Stimulated activated CD8-positive, alpha-beta memory T cell treated with anti-CD3 and anti-CD28 coated beads, Interleukin-12 subunit alpha, Interleukin-12 subunit beta, amount 100 ng/mL, for 24 hours (primary cell): ENCODE results near the gene RDH12.
A peak's percentile ranks its signal among the peaks of the same experiment; 100 is the strongest.
"Not testable (repeated sequence)": the region's sequence is repeated elsewhere in the genome, so short reads cannot be mapped to it uniquely, and the experiment has no call there.

Experiments
- DNase-seq: peaks from one replicate; pipeline ENCODE4 v3.0.0-alpha.2; 2020; ENCODE audit errors: extremely low read depth

The RDH12 gene

DNA sequence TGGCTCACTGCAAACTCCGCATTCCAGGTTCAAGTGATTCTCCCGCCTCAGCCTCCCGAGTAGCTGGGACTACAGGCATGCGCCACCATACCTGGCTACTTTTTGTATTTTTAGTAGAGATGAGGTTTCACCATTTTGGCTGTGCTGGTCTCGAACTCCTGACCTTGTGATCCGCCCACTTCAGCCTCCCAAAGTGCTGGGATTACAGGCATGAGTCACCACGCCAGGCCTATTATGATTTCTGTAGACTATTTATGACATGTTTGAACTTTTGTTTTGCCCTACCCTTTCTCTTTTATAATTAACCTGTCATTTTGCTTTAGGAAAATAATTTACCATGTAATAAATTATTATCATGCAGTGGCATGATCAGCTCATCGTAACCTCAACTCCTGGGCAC, at the start of gene RDH12:
Gene RDH12 (plus strand): TSS at position 395 of the 400 bp plus-strand sequence. CDS start 20,757 bp downstream, outside the sequence.
- DNase-seq: not testable (repeated sequence)

DNA sequence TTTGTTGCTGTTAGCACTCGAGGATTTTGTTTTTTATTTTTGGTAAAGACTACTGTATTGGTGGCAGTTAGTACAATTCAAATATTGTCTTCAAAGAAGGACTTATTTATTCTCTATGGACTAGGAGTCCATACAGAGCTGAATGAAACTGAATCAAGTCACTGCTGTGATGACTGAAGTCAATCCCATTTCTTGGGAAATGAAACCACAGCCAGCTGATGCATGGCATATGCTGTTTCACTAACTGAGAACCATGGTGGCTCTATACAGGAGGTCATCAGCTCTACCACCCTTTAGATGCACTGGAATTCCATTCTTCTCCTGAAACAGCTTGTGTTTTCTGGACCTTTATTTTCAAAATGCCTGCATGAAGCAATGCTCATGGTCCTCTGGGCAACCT, 49.5 kb upstream of the RDH12 start:
- no peak for DNase-seq

- DNase-seq: no peak
Measured at GRCh38 chr14:67653651-67654280, 47.9 kb upstream of the RDH12 start.

GRCh38 chr14:67663633-67664032, 38.1 kb upstream of the RDH12 start:
- no peak for DNase-seq

GRCh38 chr14:67665868-67666267, 35.8 kb upstream of the RDH12 start:
- no peak for DNase-seq

DNA sequence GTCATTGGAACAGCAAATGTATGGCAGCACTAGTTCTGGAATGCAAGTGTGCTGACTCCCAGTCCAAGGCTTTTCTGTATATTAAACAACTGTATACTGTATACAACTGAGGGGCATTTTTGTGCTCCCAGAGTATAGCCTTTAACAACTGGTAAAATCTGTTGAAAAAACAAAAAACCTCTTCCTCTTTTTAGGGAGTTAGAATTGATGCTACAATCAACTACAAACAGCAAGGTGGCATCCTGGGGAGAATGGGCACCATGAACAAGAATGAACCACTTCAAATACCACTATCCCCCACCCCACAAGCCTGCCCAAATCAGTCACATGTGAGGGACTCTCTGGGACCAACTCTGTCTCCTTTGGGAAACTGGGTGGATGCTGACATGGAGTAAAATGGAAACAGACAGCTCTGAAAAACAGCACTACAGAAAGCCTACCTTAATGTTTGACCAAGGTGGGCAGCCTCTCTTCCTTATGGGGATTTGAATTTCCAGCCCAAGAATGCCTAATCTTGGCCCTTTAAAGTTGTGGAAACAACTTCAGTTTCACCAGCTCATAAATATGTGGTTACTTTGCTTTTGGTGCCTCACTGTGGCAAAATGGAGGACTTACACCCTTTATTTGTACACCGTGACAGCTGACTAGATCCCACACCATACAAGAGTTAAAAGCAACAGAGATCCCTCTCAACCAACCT, 34.8 kb upstream of the RDH12 start:
- no peak for DNase-seq

- no peak for DNase-seq
Measured at GRCh38 chr14:67668559-67668958, 33.1 kb upstream of the RDH12 start.

DNA sequence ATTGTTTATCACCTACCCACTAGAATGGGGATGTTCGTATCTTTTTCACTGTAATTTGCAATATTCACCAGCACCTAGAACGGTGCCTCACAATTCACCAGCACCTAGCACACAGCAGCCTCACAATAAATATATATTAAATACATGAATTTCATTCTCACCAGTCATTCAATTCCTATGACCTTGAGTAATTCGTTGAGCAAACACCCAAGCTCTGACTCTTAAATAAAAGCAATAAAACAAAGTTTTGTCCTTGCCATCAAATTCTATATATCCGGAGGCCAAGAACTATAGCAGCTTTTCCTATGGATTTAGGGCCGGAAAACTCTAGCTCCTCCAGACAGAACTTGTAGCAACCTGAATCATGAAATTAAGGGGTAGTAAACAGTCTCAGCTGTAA, 28.2 kb upstream of the RDH12 start:
- no peak for DNase-seq

- no peak for DNase-seq
Measured at GRCh38 chr14:67674139-67674479, 27.6 kb upstream of the RDH12 start.

DNA sequence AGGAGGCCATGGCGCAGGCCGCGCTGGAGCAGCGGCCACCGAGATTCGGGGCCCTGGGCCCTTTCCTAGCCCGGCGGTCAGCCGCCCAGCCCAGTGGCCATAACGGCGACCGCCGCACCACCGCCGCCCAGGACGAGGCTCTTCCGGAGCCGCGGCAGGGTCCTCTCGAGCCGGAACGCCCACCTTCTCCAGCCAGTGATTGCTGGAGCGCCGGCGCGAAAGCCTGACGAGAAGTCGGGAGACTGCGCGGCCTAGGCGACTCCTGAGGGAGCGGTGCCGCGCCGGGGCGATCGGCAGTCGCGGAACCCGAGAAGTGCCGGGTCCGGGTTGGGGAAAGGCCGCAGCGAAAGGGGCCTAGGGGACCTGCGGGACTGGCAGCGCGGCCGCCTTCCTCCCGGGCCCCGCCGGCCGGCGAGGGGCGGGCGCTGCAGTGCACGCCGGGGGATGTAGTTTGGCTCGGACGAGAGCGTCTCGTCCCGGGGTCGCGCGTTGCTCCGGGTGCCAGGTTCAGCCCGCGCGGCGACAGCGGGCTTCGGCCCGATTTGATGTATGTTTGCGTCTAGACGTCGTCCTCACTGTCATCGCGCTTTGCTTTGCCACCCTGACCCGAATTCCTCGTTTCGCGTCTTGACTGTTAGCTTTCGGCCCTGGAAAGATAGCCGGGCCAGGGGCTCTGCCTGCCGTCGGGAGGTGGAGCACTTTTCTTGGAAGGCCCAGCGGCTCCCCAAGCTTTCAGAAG, 27.0 kb upstream of the RDH12 start, which contains the start of gene VTI1B:
Gene VTI1B (minus strand): TSS at position 153 of the 739 bp plus-strand sequence. CDS start 143 bp downstream, at position 10.
- peak; percentile 48 for DNase-seq

DNA sequence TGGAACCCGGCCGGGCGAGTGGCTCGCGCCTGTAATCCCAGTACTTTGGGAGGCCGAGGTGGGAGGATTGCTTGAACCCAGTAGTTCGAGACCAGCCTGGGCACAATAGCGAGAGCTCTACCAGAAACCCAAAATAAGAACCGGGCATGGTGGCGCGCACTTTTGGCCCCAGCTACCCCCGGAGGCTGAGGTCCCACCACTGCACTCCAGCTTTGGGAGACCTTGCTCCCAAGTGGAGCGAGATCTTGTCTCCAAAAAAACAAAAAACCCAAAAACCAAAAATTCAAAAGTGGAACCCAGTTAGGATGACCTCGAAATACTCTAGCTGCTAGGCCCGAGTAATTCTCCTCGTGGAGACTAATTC, 26.5 kb upstream of the RDH12 start:
- DNase-seq: no peak

DNA sequence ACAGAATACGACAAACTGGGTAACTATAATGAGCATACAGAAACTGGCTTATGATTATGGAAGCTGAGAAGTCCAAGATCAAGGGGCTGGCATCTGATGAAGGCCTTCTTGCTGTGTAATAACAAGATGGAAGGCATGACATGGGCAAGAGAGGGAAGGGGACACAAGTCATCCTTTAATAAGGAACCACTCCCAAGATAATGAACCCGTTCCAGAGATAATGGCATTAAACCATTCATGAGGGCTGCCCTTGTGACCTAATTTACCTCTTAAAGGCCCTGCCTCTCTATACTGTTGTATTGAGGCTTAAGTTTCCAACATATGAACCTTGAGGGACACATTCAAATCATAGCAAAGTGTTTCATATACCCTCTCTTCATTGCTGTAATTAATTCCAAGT, 22.7 kb upstream of the RDH12 start:
- DNase-seq: no peak

- DNase-seq: no peak
Measured at GRCh38 chr14:67680121-67680602, 21.5 kb upstream of the RDH12 start.

DNA sequence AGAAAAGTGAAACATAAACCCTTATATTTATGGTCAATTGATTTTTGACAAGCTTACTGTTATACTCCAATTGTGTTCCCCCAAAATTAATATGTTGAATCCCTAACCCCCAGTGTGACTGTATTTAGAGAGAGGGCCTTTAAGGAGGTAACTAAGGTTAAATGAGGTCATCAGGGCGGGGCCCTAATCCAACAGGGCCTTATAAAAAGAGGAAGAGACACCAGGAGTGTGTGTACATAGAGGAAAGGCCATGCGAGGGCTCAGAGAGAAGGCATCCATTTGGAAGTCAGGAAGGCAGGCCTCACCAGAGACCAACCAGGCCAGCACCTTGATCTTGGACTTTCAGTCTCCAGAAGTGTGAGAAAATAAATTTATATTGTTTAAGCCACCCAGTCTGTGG, 20.7 kb upstream of the RDH12 start:
- no peak for DNase-seq

DNA sequence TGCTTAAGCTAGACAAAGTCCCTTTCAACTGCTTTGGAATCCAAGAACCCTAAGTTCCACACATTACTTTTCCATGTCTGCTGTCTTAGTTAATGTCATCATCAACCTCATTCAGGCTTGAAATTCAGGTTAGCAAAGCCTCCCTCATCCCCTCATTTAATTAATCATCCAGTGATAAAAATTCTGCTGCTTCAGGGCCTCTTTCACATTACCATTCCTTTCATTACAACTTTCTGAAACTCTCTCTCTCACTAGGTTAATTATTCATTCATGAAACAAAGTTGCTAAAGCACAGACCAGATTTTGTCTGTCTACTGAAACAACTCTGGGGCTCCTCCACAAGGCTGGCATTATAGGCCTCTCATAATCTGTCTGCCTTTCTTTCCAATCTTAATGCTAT, 17.8 kb upstream of the RDH12 start:
- no peak for DNase-seq

GRCh38 chr14:67690011-67690410, 11.7 kb upstream of the RDH12 start:
- DNase-seq: no peak

DNA sequence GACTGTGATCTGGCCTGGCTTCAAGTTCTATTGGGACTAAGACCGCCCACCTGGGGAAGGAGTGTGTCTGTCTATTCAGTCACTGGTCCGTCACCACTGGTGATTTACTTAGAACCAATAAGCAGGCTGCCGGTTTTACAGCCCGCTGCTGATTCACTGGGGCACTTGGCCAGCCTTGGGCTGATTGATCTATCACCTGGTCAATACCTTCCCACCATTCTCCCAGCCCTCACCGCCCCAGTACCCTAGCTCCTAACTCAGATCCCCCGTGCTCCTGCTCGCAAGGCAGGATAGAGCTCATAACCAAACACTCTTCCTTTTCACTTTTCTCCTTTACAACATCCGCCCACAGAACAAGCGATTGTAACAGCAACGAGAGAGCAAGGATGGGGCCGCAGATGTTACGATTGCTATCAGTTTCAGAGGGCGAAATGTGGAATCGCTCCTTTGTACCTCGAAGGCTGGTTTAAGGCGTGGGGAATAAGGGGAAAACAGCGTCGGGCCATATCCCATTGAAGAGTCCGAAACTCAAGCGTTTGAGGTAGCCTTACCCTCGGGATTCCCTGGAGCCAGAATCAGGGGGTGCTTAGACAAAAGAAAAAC, 6.8 kb upstream of the RDH12 start:
- DNase-seq: peak; percentile 60

- peak; percentile 59 for DNase-seq
Measured at GRCh38 chr14:67695394-67695949, 6.2 kb upstream of the RDH12 start, which contains the start of gene RDH11. TSS of gene RDH11 (minus strand) at chr14:67695764. CDS start at chr14:67695703, 61 bp downstream.

GRCh38 chr14:67697006-67697405, 4.7 kb upstream of the RDH12 start:
- DNase-seq: no peak

DNA sequence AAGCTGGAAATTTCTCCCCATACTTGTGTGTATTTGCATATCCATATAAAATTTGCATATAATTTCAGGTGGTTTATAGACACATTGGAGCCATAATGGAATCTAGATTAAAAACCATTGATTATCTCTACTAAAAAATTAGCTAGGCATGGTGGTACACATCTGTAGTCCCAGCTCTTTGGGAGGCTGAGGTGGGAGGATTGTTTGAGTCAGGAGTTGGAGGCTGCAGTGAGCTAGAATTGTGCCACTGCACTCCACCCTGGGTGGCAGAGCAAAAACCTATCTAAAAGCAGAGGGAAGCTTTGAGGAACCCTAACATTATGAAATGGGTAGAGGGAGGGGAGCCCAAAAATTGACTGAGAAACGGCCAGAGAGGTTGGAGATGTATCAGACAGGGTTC, 3.5 kb upstream of the RDH12 start:
- no peak for DNase-seq

DNA sequence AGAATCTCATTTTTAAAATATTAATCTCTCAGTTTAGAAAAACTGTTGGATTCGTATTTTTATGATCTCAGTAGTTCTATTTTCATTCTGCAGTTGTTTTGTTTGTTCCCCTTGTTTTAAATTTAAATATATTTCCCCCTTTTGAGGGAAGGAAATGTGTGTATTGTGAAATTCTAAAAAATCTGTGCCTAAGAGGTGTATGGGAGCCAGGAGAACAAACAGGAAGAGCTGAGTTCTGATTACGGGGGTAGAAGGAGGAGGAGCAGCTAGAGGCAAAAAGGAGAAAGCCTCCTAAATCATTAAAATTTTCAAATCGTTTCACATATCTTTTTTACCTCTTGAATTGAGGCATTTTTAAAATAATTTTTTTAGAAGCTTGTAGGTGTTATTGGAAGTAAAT, 2.3 kb downstream of the RDH12 start:
- DNase-seq: no peak

GRCh38 chr14:67704484-67705089, 2.9 kb downstream of the RDH12 start:
- no peak for DNase-seq
